Myocyte (in vitro differentiated cells): Measurements from ENCODE around the gene RPS8. TPM values are rescaled to one million over a fixed set of nuclear protein-coding genes. Genes with fewer than 3 reads are reported as not detected.
"Not testable (repeated sequence)": the region's sequence is repeated elsewhere in the genome, so short reads cannot be mapped to it uniquely, and the experiment has no call there.

ENCODE experiments used
- DNase-seq: peaks from one replicate; pipeline ENCODE4 v3.0.0-alpha.2; 2012; ENCODE audit warnings: low read depth
- polyA plus RNA-seq: library from polyadenylated mRNA; unstranded; fragments of >200 nt; gene quantifications from one replicate; pipeline ENCODE4 v1.2.1, GENCODE V29; 2012; ENCODE audit warnings: missing spikeins
- total RNA-seq: library from RNA; depleted of rRNA; stranded (reverse); fragments of >200 nt; gene quantifications from 2 replicates; pipeline ENCODE4 v1.2.3, GENCODE V29; 2014

Gene RPS8
- total RNA-seq: 1,824 and 2,185 TPM in 2 replicates
- 1,157 TPM for polyA plus RNA-seq

GRCh38 chr1:44775078-44775929, at the start of gene RPS8:
TSS of gene RPS8 (plus strand) at chr1:44775540. CDS start at chr1:44775597, 57 bp downstream.
- DNase-seq: peak; percentile 97

- peak; percentile 97 for DNase-seq
Observed at GRCh38 chr1:44730741-44731512, 44.4 kb upstream of the RPS8 start, which contains the start of gene RNU5D-1. TSS of gene RNU5D-1 (minus strand) at chr1:44731170.

- DNase-seq: peak; percentile 96
Observed at GRCh38 chr1:44733365-44733764, 42.0 kb upstream of the RPS8 start.

DNA sequence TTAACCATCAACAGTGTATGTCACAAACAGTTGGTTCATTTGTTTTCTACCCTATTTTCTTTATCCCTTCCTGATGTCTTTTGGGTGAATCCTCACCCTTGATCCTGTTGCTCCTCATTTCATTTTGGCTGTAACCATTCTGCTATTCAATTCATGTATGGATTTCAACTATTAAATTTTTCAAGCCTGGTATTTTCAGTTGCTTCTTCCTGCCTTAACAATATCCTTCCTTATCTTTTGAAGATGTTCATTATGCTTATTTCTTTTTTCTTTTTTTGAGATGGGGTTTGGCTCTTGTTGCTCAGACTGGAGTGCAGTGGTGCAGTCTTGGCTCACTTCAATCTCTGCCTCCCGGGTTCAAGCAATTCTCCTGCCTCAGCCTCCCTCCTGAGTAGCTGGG, 41.6 kb upstream of the RPS8 start:
- no peak for DNase-seq

GRCh38 chr1:44735992-44736391, 39.3 kb upstream of the RPS8 start:
- DNase-seq: no peak

GRCh38 chr1:44738953-44739306, 36.4 kb upstream of the RPS8 start:
- DNase-seq: not testable (repeated sequence)

DNA sequence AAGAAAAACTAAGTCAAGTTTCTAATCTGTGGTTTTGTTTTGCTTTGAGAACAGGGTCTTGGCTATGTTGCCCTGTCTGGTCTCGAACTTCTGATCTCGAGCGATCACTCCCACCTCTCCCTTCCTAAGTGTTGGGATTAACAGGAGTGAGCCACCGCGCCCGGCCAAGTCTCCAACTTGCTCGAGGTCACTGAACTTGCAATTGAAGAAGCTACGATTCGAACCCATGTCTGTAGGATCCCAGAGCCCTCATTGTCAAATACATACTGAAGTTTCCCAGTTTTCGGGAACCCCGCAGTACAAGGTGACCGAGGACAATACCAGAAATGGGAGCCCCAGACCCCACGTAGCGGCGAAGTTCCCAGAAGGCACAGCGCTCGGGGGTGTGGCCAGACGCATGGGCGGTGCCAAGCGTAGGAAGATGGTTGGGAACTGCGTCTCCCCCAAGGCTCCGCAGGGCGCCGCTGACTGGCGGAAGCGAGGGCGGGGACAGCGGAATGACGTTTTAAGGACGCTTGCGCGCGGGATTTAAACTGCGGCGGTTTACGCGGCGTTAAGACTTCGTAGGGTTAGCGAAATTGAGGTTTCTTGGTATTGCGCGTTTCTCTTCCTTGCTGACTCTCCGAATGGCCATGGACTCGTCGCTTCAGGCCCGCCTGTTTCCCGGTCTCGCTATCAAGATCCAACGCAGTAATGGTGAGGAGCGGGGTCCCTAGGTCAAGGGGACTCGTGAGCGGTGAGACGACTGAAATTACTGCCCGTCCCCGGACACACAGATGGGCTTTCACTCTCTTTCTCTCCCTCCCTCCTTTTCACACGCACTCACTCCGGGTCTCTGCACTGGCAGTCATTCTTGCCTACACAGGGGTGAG, 35.8 kb upstream of the RPS8 start, which contains the start of gene KIF2C:
TSS of gene KIF2C (plus strand) at position 531 of the 872 bp plus-strand sequence. CDS start at position 627, 96 bp downstream.
- peak; percentile 98 for DNase-seq

DNA sequence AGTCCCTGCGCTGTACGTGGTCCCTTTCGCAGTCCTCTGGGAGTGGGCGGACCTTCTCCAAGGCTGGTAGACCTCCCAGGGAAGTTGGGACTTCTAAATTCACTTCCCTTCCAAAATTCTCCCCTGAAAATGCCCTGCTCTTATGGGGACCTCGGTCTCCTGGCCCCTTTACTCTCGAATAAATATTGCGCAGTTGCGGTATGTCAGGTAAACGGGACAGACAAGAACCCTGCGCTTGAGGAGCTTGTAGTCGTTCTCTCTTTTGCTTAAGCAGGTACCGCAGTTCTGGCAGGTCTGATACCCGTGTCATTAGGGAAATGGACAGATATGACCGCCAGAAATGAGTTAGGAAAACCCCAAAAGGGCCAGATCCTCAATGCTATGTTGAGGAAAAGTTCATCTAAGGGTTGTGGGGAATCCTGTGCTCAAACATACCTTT, 35.1 kb upstream of the RPS8 start:
- no peak for DNase-seq

GRCh38 chr1:44743211-44743610, 32.1 kb upstream of the RPS8 start:
- no peak for DNase-seq

GRCh38 chr1:44747878-44748277, 27.5 kb upstream of the RPS8 start:
- DNase-seq: no peak

- DNase-seq: no peak
Observed at GRCh38 chr1:44757420-44757819, 17.9 kb upstream of the RPS8 start.

GRCh38 chr1:44759077-44759476, 16.3 kb upstream of the RPS8 start:
- DNase-seq: peak; percentile 86

- DNase-seq: no peak
Observed at GRCh38 chr1:44760876-44761275, 14.5 kb upstream of the RPS8 start.

GRCh38 chr1:44766421-44766820, 8.9 kb upstream of the RPS8 start:
- not testable (repeated sequence) for DNase-seq

DNA sequence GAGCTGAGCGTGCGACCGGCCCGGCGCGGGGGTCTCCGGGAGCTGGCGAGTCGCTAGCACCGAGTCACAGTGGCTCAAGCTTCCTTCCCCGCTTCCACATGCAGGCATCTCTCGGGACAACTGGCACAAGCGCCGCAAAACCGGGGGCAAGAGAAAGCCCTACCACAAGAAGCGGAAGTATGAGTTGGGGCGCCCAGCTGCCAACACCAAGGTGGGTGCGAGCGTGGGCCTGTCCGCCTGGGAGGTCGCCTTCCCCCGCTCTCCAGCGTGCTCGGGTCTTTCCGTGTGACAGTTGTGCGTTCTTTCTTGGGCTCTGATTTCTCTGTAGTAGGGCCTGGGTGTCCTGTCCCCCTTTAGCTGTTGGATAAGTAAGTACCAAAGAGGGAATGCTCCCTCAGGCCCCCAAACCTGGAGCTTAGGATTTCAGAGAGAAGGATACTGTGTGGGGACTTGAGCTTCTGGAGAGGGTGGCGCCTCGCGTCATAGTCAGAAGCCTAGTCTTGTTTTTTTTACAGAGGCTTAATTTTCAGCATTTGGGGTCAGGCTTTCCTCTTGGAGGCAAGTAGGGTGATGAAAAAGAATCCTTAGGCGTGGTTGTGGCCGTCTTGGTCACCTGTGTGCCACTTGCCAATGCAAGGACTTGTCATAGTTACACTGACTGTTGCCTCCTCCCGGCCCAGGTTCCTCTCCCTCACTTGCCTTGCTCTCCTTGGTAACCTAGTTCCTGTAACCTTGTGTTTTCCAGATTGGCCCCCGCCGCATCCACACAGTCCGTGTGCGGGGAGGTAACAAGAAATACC, 790 bp downstream of the RPS8 start:
- DNase-seq: peak; percentile 26

GRCh38 chr1:44776730-44777068, 1.4 kb downstream of the RPS8 start:
- no peak for DNase-seq

DNA sequence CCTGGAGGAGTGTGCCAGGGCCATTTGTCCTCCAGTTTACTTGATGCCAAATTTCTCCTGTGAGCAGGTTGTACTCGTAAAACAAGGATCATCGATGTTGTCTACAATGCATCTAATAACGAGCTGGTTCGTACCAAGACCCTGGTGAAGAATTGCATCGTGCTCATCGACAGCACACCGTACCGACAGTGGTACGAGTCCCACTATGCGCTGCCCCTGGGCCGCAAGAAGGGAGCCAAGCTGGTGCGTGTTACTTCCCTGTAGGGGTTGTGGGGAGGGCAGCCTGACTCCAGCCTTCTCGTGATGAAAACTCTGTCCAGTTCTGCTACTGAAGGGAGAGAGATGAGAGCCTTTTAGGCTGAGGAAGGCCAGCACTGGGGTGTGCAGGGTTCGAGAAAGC, 2.2 kb downstream of the RPS8 start:
- DNase-seq: no peak

- DNase-seq: no peak
Observed at GRCh38 chr1:44777969-44778635, 2.8 kb downstream of the RPS8 start.

DNA sequence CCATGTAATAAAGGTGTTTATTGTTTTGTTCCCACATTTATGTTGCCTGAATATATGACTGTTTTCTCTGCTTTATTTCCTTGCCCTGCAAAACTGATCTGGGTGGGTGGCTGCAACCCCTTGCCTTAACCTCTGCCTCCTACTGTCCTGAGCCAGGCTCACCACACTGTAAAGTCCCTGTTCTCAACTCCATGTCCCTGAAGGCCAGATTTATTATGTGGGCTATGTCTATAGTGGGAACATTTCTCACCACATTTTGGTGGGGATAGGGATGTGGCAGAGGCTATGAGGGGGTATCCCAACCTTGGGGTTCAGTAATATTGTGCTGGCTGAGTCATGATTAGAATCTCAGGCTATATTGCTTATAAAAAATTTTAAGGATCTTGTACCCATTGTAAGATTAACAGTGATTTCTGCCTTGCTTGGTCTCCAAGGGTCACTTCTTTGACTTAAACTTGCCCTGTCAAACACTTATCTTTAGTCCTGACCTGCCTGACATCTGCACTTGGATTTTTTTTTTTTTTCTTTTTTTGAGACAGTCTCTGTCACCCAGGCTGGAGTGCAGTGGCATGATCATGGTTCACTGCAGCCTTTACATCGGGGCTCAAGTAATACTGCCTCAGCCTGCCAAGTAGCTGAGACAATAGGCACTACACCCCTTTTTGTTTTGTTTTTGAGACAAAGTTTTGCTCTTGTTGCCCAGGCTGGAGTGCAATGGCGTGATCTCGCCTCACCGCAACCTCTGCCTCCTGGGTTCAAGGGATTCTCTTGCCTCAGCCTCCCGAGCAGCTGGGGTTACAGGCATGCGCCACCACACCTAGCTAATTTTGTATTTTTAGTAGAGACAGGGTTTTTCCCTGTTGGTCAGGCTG, 3.6 kb downstream of the RPS8 start:
- no peak for DNase-seq
